Hematopoietic multipotent progenitor cell treated with erythropoietin and hydrocortisone succinate and interleukin-3 and kit ligand, for 17 days (in vitro differentiated cells): ENCODE data around the gene CES4A.
A peak's percentile ranks its signal among the peaks of the same experiment; 100 is the strongest.
"Not testable (repeated sequence)": the region's sequence is repeated elsewhere in the genome, so short reads cannot be mapped to it uniquely, and the experiment has no call there.

Source experiments
- DNase-seq: peaks from one replicate; pipeline ENCODE4 v3.0.0-alpha.2; 2015; ENCODE audit warnings: low spot score

The CES4A gene

DNA sequence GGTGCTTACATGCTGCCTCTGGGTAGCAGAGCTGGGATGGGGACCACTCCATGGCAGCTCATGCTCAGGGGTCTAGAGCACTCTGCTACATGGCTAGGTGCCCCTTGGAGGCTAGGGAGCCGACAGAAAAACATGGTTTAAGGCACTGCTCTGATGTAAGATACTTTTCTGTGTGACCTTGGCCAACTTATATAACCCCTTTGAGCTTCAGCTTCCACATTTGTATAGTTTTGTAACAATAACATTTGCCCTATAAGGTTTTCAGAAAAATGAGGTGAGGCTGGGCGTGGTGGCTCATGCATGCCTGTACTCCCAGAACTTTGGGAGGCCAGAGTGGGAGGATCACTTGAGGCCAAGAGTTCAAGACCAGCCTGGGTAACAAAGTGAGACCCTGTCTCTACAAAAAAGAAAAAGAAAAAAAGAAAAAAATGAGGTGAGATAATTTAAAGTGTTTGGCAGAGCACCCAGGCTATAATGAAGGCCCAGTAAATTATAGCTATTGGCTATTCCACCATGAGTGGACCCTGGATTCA is 3.2 kb downstream of the CES4A start:
- DNase-seq, result no peak

DNA sequence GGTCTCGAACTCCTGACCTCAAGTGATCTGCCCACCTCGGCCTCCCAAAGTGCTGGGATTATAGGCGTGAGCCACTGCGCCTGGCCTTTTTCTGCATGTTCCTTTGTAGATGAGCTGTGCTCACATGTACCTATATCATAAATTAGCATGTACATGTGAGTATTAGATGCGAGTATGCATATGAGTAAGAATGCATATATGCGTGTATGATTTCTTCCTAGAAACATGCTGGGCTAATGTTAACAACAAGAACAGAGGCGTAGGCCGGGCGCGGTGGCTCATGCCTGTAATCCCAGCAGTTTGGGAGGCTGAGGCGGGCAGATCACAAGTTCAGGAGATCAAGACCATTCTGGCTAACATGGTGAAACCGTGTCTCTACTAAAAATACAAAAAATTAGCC is 5.2 kb downstream of the CES4A start:
- not testable (repeated sequence) for DNase-seq

DNA sequence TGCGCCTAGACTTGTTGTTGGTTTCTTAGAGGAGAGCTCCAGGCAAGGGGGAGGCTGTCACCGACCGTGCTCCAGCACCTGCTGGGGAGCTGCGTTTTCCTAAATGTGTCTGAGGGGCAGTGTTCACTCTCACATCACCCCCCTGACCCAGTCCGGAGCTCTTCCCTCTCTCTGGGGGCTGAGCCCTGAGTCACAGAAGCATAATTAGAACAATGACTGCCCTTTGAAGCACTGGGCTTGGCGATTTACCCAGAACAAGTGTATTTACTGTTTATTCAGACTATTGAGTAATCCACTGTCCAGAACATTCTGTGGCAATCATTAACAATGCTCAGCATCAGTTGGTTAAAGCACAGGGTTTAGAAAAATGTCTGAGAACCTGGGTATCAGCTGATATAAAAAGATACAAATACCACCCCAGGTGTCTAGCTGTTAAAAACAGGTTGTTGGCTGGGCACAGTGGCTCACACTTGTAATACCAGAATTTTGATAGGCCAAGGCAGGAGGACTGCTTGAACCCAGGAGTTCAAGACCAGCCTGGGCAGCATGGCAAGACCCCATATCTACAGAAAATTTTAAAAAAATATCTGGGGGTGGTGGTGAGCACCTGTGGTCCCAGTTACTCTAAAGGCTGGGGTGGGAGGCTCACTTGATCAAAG is 8.1 kb downstream of the CES4A start:
- no peak for DNase-seq

DNA sequence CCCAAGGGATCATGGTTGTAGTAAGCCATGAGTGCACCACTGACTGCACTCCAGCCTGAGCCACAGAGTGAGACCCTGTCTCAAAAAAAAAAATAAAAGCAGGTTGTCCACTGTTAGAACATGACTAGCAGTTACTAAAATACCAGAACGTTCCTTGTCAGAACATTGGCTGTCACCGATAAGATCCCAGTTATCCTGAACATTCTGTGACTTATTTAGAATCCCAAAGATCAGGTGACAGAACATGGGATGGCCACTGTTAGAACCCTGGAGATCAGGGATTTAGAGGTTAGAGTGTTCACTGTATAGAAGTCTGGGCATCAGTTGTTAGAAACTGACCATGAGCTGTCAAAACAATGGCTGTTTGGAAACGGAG is 8.6 kb downstream of the CES4A start:
- DNase-seq, result no peak

DNA sequence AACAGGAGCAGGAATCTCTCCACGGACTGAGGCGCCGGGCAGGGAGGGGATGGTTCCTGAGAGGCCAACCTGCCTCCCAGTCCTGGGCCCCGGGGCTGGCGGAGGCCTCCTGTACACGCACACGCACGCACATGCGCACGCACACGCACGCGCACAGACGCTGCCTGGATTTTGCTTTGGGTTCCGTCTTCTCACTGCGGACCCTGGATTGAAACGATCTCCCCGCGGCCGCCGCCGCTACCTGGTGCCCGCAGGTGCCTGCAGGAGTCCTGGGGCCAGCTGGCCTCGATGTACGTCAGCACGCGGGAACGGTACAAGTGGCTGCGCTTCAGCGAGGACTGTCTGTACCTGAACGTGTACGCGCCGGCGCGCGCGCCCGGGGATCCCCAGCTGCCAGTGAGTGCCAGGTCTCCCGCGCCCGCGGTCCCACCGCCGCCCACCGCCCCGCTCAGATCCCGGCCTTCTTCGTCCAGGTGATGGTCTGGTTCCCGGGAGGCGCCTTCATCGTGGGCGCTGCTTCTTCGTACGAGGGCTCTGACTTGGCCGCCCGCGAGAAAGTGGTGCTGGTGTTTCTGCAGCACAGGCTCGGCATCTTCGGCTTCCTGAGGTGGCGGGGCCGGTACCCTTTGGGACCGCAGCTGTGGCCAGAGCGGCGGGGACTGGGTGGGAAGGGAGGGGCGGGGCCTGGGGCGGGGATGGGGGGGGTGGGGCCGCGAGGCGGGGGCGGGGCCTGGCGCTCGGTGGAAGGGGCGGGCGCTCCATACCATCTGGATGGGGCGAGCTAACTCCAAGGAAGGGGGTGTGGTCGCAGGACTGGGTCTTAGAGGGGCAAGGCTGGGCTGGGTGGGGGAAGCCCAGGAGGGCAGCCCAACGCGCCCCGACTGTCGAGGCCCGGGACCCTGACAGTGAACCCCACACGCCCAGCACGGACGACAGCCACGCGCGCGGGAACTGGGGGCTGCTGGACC is 12.3 kb downstream of the CES4A start:
- DNase-seq, result no peak

DNA sequence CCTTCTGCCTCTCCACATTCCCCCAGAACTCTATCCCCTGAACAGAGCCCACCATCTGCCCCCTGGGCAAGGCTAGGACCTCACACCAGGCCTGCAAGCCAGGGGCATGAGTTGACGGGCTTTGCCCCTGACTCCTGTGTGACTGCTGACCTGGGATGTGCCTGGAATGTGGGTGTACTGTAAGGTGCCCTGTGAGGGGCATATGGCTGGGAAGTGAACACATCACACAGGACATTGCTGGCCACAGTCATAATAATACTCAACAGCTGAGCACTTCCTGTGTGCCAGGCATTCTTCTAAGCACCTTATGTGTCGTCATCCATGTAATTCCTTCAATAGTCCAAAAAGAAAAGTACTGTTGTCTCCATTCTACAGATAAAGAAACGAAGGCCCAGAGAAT is 13.3 kb downstream of the CES4A start:
- DNase-seq, result no peak

DNA sequence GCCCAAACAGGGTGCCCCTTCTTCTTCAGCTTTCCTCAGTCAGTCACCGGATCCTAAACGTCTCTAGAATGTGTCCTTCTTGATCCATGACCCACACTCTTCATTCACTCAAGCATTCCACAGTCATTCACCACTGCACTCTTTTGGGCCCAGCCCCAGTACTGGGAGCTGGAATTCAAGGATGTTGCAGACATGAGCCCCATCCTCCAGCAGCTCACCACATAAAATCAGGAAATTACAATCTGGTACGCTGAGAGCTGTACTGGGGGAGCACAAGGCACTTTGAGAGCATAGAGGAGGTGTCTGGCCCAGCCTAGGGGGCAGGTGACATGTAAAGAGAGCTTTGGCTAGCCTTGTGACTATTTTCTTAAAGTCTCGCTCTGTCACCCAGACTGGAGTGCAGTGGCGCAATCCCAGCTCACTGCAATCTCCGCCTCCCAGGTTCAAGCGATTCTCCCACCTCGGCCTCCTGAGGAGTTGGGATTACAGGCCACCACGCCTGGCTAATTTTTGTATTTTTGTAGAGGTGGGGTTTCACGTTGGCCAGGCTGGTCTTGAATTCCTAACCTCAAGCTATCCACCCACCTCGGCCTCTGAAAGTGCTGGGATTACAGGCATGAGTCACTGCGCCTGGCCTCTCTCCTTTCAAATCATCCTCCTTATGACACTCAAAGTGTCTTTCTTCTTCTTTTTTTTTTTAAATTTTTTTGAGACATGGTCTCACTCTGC is 18.7 kb downstream of the CES4A start:
- DNase-seq, result no peak

DNA sequence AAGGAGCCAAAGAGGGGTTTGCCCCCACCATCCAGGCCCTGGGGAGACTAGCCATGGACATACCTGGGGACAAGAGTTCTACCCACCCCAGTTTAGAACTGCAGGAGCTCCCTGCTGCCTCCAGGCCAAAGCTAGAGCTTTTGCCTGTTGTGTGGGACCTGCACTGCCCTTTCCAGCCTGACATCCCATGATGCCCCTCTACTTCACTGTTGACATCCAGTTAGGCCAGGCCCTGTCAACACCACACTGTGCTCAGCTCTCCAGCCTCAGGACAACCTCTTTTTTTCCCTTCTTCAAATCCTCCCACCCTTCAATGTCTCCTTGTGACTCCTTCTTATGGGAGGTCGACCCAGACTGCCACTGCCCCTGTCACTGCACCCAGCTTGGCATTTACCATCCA is 20.8 kb downstream of the CES4A start:
- DNase-seq, result no peak

DNA sequence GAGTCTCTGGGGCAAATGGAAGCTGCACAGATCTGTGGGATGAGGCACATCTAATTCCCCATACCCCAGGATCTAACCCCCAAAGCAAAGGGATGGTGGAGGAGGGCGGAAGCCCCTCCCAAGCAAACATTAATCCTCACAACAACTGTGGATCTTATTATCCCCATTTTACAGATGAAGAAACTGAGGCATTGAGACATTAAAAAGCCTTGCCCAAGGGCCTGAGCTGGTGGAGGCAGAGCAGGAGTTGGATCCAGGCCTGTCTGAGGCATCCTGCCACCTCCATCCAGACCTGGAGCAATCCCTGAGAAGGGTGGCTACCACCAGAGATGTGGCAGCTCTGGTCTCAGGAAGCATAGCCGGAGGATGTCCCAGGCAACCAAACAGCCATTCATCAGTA is 22.9 kb downstream of the CES4A start:
- DNase-seq, result no peak

DNA sequence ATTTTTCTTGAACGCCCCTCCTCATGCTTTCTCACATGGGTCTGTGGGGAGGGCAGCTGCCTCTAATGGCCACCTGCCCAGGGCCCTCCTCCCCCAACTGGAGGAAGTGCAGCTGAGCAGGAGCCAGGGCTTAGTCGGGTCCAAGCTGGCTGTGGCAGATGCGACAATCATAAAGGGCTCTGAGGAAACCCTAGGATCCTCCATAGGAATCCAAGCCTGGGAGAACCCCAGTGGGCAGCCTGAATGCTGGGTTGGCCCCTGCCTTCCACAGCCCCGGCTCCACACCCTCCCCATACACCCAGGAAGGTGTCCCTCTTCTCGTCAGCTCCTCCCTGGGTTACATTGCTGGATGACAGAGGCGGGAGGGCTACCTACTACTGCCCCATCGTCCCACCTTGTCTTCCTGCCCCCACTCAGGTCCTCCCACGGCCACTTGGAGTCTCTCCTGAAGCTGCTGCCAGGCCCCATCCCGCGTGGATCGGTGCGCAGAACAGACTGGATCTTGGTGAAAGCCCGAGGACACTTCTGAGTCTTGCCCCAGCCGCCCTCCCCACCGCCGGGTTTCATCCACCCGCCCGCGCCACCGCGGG is 24.9 kb downstream of the CES4A start:
- no peak for DNase-seq

DNA sequence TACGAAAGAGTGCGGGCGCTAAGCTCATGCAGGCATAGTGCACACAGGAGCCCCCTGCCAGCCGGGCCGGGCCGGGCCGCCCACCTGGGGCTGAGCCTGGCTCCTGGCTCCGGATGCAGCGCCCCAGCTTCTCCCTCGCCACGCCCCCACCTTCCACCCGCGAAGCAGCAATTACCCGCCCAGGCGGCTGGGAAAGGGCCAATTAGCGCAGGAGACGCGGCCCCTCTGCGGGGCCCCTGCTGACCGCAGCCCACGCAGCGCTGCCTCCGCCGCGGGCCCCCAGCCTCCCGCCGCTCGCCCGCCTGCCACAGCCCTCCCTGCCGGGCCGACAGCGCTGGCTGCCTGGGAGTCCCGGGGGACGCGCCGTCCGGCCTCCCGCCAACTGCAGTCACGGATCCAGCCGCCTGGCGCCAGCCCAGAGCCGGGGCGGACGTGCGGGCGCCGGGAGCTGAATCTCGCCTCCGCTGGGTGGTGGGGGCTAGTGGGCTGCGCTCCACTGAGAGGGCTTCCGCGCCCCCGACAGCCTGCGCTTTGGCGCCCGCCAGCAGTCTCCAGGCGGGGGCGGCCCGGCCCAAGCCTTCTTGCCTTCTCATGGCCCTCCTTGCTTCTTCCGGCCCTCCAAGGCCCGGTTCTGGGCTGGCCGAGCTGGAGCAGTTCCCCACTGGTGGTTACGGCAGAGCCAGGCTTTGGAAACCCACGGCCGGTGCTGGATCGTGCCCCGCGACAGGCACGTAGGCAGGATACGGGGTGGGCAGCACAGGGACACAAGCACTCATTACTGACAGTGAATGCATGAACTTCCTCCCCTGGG is 25.6 kb downstream of the CES4A start:
- DNase-seq, result no peak

DNA sequence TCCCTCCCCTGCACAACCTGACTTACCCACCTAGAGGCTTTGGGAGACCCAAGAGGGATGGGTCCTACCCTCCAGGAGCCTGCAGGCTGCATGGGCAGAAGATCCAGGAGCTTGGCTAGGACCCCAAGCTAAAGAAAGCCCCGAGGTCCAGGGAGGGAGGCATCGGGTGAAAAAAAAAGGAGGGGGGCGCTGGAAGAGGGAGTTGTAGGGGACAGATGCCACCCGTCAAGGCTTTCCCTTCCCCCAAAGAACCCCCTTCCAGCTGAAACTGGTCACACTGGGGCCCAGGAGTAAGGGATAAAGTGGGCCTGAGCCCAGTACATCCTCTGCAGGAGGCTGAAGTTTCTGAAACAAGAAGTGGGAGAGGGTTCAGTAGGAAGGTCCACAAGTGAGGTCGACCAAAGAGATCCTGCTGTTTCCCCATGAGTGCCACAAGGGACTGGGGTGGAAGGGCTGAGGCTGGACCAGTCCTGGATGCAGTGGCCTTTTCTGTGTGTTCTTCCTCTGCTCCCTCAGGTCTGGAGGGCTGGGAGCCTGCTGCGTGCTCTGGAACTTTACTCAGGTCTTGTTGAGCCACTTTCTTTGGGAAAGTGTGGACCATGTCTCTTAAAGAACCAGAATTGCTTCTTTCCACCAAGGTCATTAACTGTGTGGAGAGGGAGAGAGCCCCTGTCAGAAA is 26.4 kb downstream of the CES4A start:
- DNase-seq, result no peak

DNA sequence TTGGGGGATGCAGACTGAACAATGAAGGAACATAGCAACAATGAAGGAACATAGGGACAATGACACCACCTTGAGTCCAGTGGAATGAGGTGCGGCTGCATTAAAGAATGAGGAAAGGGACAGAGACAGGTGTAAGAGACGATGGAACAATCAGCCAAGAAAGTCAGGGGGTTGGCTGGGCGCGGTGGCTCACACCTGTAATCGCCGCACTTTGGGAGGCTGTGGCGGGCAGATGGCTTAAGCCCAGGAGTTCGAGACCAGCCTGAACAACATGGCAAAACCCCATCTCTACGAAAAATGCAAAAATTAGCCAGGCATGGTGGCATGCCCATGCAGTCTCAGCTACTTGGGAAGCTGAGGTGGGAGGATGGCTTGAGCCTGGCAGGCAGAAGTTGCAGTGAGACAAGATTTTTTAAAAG is 26.9 kb downstream of the CES4A start:
- no peak for DNase-seq

DNA sequence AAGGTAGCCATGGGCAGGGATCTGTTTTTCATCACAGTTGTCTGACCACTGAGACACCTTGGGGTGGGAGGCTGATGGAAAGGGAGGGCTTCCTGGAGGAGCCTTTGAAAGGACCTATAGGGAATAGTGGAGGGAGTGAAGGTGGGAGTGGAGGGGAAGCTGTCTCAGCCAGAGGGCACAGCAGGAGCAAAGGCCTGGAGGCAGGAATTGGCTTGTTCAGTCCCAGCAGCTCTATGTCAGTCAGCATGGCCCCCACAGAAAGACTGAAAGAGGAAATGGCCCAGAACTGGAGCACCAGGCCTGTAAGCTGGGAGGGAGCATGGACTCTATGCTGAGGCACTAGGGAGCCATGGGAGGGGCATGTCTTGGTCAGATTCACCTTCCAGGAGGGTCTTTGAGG is 27.8 kb downstream of the CES4A start:
- no peak for DNase-seq

DNA sequence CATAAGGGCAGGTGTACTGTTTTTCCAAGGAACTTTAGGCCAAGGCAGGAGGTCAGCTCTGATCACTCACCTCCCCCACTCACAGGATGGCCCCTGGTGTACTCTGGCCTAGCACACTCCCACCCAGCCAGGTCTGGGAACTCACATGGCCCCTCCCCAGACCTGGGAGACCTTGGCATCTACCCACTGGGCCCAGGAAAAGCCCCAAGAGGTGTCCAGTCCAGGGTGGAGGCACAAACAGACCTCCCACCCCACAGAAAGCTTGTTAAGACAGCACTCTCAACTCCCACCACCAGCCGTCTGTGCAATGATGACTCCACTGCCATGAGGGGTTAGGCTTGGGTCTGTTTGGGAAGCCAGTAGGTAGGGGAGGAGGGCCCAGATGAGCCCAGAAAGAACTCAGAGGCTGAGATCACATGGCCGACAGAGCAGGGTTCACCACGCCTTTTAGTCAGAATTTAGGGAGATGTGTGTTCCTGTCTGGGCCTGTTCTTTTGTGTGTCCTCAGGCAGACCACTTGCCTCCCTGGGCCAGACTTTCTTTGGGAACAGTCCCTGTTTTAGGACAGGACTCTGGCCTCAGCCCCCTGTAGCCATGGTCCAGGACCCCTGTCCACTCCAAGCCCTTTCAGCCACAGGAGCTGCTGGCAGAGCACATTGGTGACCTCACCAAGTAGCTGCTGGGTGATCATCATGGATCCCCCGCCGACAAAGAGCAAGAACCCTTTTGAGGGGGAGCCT is 28.5 kb downstream of the CES4A start:
- DNase-seq, result no peak

DNA sequence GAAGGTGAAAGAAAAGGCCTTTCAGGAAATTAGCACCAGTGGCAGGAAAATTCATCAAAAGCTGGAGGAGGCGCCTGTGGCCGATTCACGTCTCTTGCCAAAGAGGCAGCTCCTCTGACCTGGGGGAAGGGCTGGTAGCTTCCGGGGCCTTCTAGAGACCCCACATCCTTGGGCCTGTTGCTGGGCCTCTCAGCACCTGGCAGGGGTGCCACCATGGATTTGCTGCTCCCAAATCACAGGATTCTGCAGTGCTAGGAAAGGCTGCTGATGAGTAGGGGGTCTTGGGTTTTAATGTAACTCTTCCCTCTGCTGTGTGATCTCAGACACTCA is 29.0 kb downstream of the CES4A start:
- DNase-seq, result no peak

DNA sequence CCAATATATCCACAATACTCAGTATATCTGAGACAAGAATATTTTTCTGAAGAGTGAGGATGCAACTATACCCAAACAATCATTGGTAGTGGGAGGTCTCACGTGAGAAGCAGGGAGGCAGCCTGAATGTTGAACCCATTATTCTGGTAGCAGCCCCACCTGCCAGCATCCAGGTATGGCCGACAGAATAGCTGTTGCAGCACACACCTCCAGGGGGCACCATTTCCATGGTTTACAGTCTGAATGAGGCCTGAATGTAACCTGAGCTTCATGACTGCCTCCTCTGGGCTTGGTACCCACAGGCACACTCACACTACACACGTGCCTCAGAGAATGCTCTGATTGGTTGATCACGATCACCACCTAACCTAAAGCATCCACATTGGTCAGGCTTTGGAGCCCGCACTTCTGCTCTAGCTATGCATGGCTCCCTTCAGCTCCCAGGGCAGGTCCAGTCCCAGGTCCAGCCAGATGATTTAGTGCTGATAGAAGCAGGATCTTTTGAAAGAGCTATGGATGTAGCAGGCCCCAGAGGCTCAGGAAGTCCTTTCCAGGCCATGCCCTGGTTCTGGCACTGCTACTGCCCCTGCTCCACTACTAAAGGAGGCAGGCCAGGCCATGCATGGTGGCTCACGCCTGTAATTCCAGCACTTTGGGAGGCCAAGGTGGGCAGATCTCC is 29.6 kb downstream of the CES4A start:
- DNase-seq, result peak; percentile 59

DNA sequence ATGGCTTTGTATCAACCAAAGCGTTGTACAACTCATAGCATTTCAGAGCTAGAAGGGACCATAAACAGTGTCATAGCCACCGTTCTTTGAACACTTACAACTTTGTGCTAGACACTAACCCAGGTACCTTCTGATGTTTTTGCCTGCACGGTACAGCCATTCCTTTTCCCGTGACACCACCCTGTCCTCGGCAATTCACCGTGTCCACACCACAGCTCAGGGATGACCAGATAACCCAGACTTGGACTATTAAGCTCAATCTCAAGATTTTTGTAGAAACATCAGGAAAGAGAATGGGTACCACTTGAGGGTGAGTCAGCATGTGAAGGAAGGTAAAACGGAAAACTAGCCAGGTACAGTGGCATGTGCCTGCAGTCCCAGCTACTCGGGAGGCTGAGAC is 30.8 kb downstream of the CES4A start:
- no peak for DNase-seq

DNA sequence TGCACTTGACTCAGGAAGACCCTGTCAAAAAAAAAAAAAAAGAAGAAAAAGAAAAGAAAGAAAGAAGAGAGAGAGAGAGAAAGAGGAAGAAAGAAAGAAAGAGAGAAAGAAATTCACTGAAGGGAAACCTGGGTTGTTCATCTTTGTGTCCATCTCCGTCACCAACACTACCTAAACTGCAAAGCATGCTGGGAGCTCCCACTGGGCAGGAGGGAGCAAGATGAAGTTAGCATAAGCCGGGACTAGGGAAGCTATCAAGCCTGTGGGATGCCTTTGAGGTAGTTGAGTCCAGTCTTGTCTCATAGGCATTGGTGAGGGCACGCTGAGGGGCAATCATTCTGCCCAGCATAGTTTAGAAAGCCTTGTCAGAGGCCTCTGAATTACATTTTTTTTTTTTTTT is 32.9 kb downstream of the CES4A start:
- DNase-seq, result no peak
